Dermis blood vessel endothelial cell (primary cell): Measurements from ENCODE around the gene TKFC. TPM values are rescaled to one million over a fixed set of nuclear protein-coding genes. Genes with fewer than 3 reads are reported as not detected.

ENCODE experiments used
- DNase-seq: peaks from one replicate; pipeline ENCODE4 v3.0.0; 2010
- total RNA-seq: library from RNA; depleted of rRNA; stranded (reverse); fragments of >200 nt; gene quantifications from 2 replicates; pipeline ENCODE4 v1.2.3, GENCODE V29; 2014

TKFC gene
- total RNA-seq, 1 donor from 2014 or later = 27.2 TPM

GRCh38 chr11:61325649-61326414 lies 7.2 kb upstream of the TKFC start:
- DNase-seq = no peak

GRCh38 chr11:61327669-61328071 lies 5.4 kb upstream of the TKFC start:
- DNase-seq = peak; percentile 15

DNA sequence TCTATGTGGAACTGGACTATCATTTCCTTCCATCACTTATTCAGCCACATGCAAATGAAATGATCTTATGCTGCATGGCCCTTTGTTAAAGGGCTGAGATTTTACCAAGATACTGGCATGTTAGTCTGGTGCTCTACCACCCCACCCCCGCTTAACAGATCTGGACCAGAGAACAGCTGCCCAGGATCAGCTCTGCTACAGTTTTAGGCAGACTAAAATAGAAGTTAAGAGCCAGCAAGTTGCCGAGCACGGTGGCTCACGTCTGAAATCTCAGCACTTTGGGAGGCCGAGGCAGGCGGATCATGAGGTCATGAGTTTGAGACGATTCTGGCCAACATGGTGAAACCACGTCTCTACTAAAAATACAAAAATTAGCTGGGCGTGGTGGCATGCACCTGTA lies 4.7 kb upstream of the TKFC start:
- DNase-seq = no peak

- DNase-seq = no peak
Observed at GRCh38 chr11:61329871-61330270, 3.2 kb upstream of the TKFC start.

DNA sequence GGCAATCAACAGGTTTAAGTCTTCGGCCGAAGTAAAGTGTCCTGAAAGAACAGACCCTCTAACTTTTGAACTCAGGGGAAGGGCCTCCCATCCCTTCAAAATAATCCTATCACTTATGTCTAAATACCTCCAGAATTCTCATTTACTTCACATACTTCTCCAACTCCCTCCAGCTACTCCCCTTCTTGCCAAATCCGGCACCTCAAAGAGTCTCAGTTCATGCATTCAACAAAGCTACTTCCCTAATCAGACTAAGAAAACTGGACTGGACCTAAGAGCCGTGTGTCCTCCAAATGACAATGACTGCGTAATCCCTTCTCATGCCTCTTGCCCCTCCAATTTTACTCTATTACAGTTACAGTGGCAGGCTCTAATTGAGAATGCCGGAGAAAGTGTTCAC lies 1.4 kb upstream of the TKFC start:
- DNase-seq = no peak

DNA sequence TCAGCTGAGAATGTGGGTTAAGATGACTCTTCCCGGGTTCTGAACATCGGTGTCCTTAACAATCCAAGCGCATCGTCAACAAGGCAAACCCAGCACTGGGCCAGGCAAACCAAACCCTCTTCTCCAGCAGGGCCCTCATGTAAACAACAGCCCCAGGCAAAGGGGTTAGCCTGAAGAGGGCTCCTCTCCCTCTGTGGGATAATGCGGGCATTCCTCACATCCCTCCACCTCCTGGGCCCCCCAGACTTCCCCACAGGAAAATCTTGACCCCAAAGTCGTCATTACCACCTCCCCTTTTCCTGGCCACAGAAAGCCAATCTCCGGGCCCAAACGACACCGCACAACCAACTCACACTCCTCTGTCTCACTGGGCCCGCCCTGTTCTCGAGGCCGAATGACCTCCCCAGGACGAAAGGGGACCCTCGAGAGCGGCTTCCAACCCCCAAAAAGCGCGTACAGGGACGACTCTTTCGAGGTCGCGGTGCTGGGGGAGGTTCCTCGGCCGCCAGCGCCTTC lies 689 bp upstream of the TKFC start:
- peak; percentile 42 for DNase-seq

GRCh38 chr11:61333550-61334433 lies 764 bp downstream of the TKFC start:
- no peak for DNase-seq

DNA sequence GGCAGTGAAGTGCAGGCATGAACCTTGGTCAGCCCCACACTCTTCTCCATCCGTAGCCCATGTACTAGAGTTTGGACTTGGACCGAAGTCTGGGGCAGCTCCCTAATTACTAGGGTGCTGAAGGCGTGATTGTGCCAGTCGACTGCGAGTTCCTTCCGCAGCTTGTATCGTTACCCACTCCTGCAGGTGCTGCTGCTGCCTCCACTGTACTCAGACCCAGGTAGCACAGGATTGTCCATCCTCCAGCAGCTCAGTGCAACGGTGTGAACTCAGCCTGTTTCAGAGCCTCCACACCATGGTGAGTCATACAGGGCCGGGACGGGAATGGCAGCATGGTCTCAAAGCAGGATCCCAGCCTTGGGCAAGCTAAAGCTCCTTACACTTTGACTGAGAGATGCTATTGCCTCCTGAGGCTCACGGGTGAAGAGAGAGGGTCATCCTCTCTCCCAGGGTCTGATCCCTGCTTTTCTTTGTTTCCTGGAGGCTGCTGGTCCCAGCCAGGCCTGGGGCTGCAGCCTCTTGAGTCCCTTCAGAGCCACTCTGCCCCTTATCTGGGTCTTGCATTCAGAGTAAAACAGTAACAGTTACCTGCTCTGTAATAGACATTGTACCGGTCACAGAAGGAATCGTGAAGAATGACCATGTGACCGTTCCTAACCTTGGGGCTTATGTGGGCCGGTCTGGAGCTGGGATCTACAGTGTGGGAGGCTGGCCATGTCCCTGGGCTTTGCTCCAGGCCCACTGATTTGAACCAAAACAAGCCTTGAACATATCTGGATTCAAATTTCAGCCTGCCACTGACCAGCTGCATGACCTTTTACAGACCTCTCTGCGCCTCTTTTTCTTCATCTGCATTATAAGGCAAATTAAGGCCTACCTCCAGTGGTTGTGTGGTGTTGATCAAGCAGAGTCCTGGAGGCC lies 1.7 kb downstream of the TKFC start:
- DNase-seq = no peak

DNA sequence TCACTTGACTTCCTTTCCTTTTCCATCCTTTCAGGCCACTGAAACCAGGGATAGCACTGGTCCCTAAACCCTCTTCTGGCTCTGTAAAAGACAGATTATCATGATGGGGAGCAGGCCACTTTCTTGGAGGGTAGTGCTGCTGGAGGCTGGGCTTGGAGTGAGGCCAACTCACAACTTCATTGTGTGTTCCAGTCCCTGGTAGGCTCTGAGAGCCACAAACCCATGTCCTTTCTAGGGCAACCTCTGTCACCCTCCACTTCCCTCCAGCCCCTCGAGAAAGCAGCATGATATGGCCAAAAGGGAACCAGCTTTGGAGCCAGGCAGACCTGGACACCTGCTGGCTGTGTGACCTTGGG lies 2.3 kb downstream of the TKFC start:
- no peak for DNase-seq

GRCh38 chr11:61336171-61336935 lies 3.3 kb downstream of the TKFC start:
- peak; percentile 89 for DNase-seq

- DNase-seq = no peak
Observed at GRCh38 chr11:61337706-61338470, 4.9 kb downstream of the TKFC start.

DNA sequence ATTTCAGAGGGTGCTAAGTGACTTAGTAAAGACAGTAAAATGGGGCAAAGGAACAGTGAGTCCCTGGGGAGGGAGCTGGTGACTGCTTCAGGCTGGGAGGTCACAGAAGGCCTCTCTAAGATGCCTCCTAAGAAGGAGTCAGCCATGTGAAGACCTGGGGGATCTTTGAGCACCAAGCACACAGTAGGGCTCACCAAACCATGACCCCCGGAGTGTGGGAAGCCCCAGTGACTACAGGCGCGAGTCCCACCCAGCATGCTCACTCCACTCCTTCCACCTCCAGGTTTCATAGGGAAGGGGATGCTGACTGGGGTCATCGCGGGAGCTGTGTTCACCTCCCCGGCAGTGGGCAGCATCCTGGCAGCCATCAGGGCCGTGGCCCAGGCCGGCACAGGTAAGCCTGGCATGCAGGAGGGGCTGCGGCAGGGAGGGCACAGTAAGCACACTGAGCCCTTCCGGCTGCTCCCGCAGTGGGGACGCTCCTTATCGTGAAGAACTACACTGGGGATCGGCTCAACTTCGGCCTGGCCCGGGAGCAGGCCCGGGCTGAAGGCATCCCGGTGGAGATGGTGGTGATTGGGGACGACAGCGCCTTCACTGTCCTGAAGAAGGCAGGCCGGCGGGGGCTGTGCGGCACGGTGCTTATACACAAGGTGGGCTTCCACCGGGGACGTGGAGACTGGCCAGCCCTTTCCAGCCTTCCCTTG lies 5.9 kb downstream of the TKFC start:
- DNase-seq = no peak

- no peak for DNase-seq
Observed at GRCh38 chr11:61339490-61339878, 6.5 kb downstream of the TKFC start.

DNA sequence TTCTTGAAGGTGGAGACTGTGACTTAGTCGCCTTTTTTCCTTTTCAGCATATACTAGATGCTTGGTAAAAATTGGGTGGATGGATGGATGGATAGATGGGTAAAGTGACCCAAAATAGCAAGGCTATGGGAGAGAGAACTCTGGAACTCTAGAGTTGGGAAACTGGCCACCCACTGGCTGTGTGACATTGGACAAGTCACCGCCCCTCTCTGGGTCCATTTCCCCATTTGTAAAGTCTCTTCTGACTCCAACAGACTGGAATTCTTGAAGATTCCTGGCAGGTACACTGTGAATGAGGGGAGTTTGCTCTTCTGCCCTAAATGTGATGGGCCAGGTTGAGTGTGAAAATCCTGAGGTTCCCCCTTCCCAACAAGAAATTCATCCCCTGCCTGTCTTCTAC lies 8.0 kb downstream of the TKFC start:
- DNase-seq = no peak

- DNase-seq = no peak
Observed at GRCh38 chr11:61341706-61342105, 8.7 kb downstream of the TKFC start.

DNA sequence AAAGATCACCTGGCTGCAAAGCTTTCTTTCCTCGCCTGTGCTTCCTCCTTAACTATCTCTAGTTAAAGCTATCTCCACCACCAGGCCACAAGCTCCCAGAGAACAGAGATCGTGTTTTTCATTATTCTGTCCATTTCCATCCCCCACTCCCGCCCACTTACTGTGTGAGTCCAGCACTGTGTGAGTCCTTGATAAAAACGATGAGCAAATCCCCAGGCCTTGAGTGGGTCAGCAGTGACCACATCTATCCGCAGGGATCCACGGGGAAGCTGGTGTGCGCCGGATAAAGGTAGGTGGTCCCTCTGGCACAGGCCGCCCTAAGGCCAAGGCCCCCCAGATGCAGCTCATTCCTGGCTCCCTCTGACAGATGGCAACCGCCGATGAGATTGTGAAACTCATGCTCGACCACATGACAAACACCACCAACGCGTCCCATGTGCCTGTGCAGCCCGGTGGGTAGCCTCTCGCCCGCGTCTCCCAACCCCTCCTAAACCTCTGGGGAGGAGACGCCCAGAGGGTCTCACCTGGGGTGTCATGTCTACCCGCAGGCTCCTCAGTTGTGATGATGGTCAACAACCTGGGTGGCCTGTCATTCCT lies 9.3 kb downstream of the TKFC start:
- DNase-seq = no peak

DNA sequence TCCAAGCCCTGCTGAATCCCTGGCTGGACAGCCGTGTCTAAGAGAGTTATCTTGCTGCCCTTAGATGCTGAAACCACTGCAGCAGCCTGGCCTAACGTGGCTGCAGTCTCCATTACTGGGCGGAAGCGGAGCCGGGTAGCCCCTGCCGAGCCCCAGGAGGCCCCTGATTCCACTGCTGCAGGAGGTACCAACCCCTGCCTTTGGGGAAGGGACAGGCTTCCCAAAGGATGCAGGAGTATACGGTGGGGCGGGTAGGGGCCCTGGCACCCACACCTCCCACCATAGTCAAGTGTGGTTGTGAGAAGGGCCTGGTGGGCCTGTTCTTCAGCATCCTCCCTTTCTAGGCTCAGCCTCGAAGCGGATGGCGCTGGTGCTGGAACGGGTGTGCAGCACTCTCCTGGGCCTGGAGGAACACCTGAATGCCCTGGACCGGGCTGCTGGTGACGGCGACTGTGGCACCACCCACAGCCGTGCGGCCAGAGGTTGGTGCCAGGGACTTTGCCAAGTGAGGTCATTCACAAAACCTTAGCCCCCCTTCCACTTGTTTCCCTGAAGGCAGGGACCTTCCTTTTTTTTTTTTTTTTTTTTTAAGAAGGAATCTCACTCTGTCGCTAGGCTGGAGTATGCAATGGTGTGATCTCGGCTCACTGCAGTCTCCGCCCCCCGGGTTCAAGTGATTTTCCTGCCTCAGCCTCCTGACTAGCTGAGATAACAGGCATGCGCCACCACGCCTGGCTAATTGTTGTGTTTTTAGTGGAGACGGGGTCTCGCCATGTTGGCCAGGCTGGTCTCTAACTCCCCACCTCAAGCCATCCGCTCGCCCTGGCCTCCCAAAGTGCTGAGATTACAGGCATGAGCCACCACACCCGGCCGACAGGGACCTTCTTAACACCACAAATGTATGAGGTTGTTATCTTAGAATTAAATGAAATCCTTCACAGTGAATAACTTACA lies 11.0 kb downstream of the TKFC start:
- no peak for DNase-seq

DNA sequence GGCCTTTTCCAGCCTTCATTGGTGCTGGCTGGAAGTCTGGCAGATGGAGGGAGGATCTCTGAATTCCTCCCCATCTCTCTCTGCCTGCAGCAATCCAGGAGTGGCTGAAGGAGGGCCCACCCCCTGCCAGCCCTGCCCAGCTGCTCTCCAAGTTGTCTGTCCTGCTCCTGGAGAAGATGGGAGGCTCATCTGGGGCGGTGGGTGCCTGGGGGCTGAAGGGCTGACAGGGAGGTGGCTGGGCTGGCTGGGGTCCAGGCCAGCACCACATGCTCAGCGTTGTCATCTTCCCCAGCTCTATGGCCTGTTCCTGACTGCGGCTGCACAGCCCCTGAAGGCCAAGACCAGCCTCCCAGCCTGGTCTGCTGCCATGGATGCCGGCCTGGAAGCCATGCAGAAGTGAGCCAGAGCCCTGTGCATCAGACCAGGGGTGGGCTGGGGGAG lies 12.2 kb downstream of the TKFC start:
- no peak for DNase-seq
